NB4 (cell line): ENCODE data around the gene ERH.

Source experiments
- POLR2A ChIP-seq: IDR thresholded peaks from 2 replicates; pipeline ENCODE4 v1.6.1; 2011; ENCODE audit warnings: mild to moderate bottlenecking; ENCODE audit not compliant: insufficient read length; ENCODE audit errors: extremely low read depth
- TF ChIP-seq, protein P1 (sequence below): IDR thresholded peaks from one replicate; pipeline ENCODE4 v1.5.1; 2012; ENCODE audit warnings: low read depth, low read length

DNA sequence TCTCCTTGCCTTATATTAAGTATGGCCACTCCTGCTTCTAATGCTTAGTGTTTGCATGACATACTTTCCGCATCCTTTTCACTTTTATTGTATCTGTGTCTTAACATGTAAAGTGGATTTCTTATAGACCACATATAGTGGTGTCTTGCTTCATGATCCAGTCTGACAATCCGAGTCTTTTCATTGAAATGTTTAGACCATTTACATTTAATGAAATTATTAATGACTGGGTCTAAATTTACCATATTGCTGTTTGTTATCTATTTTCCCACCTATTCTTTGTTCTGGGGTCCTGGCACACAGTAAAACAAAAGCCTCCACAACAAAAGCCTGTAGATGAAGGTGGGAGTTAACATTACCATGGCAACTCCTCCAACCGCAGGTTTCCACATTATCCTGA, 22.9 kb downstream of the ERH start:
- TF ChIP-seq POLR2A: no peak
- TF ChIP-seq, protein P1, sequence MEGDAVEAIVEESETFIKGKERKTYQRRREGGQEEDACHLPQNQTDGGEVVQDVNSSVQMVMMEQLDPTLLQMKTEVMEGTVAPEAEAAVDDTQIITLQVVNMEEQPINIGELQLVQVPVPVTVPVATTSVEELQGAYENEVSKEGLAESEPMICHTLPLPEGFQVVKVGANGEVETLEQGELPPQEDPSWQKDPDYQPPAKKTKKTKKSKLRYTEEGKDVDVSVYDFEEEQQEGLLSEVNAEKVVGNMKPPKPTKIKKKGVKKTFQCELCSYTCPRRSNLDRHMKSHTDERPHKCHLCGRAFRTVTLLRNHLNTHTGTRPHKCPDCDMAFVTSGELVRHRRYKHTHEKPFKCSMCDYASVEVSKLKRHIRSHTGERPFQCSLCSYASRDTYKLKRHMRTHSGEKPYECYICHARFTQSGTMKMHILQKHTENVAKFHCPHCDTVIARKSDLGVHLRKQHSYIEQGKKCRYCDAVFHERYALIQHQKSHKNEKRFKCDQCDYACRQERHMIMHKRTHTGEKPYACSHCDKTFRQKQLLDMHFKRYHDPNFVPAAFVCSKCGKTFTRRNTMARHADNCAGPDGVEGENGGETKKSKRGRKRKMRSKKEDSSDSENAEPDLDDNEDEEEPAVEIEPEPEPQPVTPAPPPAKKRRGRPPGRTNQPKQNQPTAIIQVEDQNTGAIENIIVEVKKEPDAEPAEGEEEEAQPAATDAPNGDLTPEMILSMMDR: no peak
